NCI-H460 (cell line): ENCODE results near the gene USP17L10. TPM values are rescaled to one million over a fixed set of nuclear protein-coding genes. Genes with fewer than 3 reads are reported as not detected.
"Not testable (repeated sequence)": the region's sequence is repeated elsewhere in the genome, so short reads cannot be mapped to it uniquely, and the experiment has no call there.

Experiments used
- DNase-seq: peaks from one replicate; pipeline ENCODE4 v3.0.0-alpha.2; 2016; ENCODE audit warnings: low read depth; ENCODE audit errors: extremely low read depth
- polyA plus RNA-seq: library from polyadenylated mRNA; depleted of rRNA; stranded (reverse); fragments of >200 nt; gene quantifications from 2 replicates; pipeline ENCODE4 v1.2.3, GENCODE V29; 2014; cell fraction: nucleus; rRNA removed
- total RNA-seq: library from RNA; depleted of rRNA; stranded (reverse); fragments of >200 nt; shearing (Covaris generic); gene quantifications from 2 replicates; pipeline ENCODE4 v1.2.3, GENCODE V29; 2014; rRNA removed

USP17L10 gene
- not detected in 2 replicates for total RNA-seq
- not detected in 2 replicates for polyA plus RNA-seq

GRCh38 chr4:9210357-9210756 lies at the start of gene USP17L10:
Gene USP17L10, plus strand, starts transcription at chr4:9210657. Its CDS starts 0 bp downstream, at chr4:9210657.
- not testable (repeated sequence) for DNase-seq

DNA sequence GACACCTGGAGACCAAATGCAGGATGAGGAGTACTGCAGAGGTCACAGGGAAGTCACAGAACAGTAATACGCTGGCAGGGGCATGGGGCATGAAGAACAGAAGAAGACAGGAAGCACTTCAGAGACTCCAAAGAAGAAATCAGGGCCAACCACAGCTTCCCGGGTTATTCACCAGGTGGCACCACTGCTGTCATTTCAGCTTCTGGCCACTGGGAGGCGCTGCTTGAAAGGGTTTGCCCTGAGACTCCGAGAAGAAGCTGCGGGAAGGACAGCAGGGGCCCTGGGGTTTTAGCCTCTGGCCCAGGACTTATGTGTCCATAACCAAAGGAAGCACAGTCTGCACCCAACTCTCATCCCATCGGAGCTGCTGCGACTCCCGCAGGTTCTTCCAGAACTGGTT lies 44.5 kb upstream of the USP17L10 start:
- DNase-seq, result not testable (repeated sequence)

DNA sequence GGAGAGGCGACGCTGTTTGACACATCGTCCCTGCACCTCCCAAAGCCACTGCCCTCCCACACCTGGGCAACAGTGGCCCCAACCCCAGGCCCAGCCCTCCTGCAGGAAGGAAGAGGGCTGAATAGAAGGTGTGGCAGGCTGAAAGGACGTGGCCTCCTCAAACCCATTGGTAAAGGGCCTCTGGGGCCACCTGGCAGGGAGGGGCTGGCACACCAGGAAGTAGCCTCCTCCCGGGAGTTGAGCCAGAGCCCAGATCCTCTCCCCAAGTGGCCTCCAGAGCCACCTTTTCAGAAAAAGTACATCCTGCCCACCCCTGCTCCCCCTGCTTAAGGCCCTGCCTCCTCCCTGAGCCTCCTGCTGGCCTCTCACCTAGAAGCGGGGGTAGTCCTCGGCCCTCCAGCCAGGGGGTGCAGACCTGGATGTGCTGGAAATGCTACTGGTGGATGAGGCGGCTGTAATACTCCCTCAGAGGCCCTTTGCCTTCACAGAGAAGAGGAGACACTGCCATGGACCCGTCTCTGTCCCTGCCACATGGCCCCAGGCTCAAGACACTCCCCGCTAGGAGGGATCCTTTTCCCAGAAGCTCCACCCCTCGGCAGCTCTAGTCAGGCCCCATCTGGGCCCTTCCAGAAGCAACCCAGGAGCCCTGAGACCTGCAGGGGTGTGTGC lies 40.5 kb upstream of the USP17L10 start, which contains the start of gene FAM90A26:
Gene FAM90A26, plus strand, starts transcription at position 619 of the 669 bp plus-strand sequence. CDS start 2,764 bp downstream, outside the sequence.
- DNase-seq, result not testable (repeated sequence)

- DNase-seq, result not testable (repeated sequence)
Measured at GRCh38 chr4:9214701-9215100, 4.2 kb downstream of the USP17L10 start.

DNA sequence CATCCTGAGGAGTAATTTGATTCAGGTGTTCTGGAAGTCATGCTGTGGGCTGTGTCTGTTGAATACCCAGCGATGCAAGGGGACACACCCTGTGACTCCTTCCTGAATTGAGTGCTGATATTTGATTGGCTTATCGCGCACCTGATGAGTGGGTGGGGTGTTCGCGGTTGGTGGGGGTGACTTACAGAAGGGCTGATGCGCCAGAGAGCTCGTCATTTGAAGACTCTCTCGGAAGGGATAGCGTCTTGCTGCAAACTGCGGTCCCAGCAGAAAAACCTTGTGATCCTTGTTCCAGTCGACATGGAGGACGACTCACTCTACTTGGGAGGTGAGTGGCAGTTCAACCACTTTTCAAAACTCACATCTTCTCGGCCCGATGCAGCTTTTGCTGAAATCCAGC lies 4.6 kb downstream of the USP17L10 start, which contains the start of gene USP17L11:
Gene USP17L11, plus strand, starts transcription at position 301 of the 400 bp plus-strand sequence. Its CDS starts 0 bp downstream, at position 301.
- DNase-seq, result not testable (repeated sequence)

GRCh38 chr4:9219852-9220251 lies 9.4 kb downstream of the USP17L10 start, which contains the start of gene USP17L12:
Gene USP17L12, plus strand, starts transcription at chr4:9220152. Its CDS starts 0 bp downstream, at chr4:9220152.
- DNase-seq, result not testable (repeated sequence)

DNA sequence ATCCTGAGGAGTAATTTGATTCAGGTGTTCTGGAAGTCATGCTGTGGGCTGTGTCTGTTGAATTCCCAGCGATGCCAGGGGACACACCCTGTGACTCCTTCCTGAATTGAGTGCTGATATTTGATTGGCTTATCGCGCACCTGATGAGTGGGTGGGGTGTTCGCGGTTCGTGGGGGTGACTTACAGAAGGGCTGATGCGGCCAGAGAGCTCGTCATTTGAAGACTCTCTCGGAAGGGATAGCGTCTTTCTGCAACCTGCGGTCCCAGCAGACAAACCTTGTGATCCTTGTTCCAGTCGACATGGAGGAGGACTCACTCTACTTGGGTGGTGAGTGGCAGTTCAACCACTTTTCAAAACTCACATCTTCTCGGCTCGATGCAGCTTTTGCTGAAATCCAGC lies 14.1 kb downstream of the USP17L10 start, which contains the start of gene USP17L13:
Gene USP17L13, plus strand, starts transcription at position 301 of the 400 bp plus-strand sequence. Its CDS starts 0 bp downstream, at position 301.
- DNase-seq, result not testable (repeated sequence)

DNA sequence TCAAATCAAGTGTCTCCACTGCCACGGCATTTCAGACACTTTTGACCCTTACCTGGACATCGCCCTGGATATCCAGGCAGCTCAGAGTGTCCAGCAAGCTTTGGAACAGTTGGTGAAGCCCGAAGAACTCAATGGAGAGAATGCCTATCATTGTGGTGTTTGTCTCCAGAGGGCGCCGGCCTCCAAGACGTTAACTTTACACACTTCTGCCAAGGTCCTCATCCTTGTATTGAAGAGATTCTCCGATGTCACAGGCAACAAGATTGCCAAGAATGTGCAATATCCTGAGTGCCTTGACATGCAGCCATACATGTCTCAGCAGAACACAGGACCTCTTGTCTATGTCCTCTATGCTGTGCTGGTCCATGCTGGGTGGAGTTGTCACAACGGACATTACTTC lies 19.8 kb downstream of the USP17L10 start:
- not testable (repeated sequence) for DNase-seq

DNA sequence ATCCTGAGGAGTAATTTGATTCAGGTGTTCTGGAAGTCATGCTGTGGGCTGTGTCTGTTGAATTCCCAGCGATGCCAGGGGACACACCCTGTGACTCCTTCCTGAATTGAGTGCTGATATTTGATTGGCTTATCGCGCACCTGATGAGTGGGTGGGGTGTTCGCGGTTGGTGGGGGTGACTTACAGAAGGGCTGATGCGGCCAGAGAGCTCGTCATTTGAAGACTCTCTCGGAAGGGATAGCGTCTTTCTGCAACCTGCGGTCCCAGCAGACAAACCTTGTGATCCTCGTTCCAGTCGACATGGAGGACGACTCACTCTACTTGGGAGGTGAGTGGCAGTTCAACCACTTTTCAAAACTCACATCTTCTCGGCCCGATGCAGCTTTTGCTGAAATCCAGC lies 23.6 kb downstream of the USP17L10 start, which contains the start of gene USP17L15:
Gene USP17L15, plus strand, starts transcription at position 301 of the 400 bp plus-strand sequence. Its CDS starts 0 bp downstream, at position 301.
- not testable (repeated sequence) for DNase-seq

GRCh38 chr4:9238461-9238860 lies 28.0 kb downstream of the USP17L10 start:
- DNase-seq, result not testable (repeated sequence)

DNA sequence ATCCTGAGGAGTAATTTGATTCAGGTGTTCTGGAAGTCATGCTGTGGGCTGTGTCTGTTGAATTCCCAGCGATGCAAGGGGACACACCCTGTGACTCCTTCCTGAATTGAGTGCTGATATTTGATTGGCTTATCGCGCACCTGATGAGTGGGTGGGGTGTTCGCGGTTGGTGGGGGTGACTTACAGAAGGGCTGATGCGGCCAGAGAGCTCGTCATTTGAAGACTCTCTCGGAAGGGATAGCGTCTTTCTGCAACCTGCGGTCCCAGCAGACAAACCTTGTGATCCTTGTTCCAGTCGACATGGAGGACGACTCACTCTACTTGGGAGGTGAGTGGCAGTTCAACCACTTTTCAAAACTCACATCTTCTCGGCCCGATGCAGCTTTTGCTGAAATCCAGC lies 33.1 kb downstream of the USP17L10 start, which contains the start of gene USP17L17:
Gene USP17L17, plus strand, starts transcription at position 301 of the 400 bp plus-strand sequence. Its CDS starts 0 bp downstream, at position 301.
- DNase-seq, result not testable (repeated sequence)

- not testable (repeated sequence) for DNase-seq
Measured at GRCh38 chr4:9247953-9248680, 37.7 kb downstream of the USP17L10 start, which contains the start of gene USP17L18. Gene USP17L18, plus strand, starts transcription at chr4:9248630. Its CDS starts 0 bp downstream, at chr4:9248630.

- DNase-seq, result not testable (repeated sequence)
Measured at GRCh38 chr4:9253078-9253477, 42.6 kb downstream of the USP17L10 start, which contains the start of gene USP17L19. Gene USP17L19, plus strand, starts transcription at chr4:9253378. Its CDS starts 0 bp downstream, at chr4:9253378.

DNA sequence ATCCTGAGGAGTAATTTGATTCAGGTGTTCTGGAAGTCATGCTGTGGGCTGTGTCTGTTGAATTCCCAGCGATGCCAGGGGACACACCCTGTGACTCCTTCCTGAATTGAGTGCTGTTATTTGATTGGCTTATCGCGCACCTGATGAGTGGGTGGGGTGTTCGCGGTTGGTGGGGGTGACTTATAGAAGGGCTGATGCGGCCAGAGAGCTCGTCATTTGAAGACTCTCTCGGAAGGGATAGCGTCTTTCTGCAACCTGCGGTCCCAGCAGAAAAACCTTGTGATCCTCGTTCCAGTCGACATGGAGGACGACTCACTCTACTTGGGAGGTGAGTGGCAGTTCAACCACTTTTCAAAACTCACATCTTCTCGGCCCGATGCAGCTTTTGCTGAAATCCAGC lies 47.4 kb downstream of the USP17L10 start, which contains the start of gene USP17L20:
Gene USP17L20, plus strand, starts transcription at position 301 of the 400 bp plus-strand sequence. Its CDS starts 0 bp downstream, at position 301.
- DNase-seq, result not testable (repeated sequence)

Other genes with a start within 250 kb of the USP17L10 start
- not detected in 2 replicates for gene FAM90A26, start 40.2 kb upstream of the USP17L10 start, total RNA-seq
- gene USP17L11, start 4.7 kb downstream of the USP17L10 start, total RNA-seq, result not detected in 2 replicates
- not detected in 2 replicates for gene USP17L12, start 9.5 kb downstream of the USP17L10 start, total RNA-seq
- not detected in 2 replicates for gene USP17L13, start 14.2 kb downstream of the USP17L10 start, total RNA-seq
- gene USP17L15, start 23.7 kb downstream of the USP17L10 start, total RNA-seq, result 0.05 TPM in 1 of 2 replicates, not detected in the other
- gene USP17L17, start 33.2 kb downstream of the USP17L10 start, total RNA-seq, result not detected in 2 replicates
- not detected in 2 replicates for gene USP17L18, start 38.0 kb downstream of the USP17L10 start, total RNA-seq
- not detected in 2 replicates for gene USP17L19, start 42.7 kb downstream of the USP17L10 start, total RNA-seq
- gene USP17L20, start 47.5 kb downstream of the USP17L10 start, total RNA-seq, result not detected in 2 replicates
- not detected in 2 replicates for gene USP17L21, start 52.2 kb downstream of the USP17L10 start, total RNA-seq
- not detected in 2 replicates for gene USP17L22, start 57.0 kb downstream of the USP17L10 start, total RNA-seq
- gene USP17L24, start 114.5 kb downstream of the USP17L10 start, total RNA-seq, result not detected in 2 replicates
- gene USP17L25, start 119.3 kb downstream of the USP17L10 start, total RNA-seq, result not detected in 2 replicates
- gene USP17L26, start 124.0 kb downstream of the USP17L10 start, total RNA-seq, result not detected in 2 replicates
- gene USP17L5, start 128.7 kb downstream of the USP17L10 start, total RNA-seq, result not detected in 2 replicates
- not detected in 2 replicates for gene USP17L27, start 133.5 kb downstream of the USP17L10 start, total RNA-seq
- not detected in 2 replicates for gene USP17L28, start 138.2 kb downstream of the USP17L10 start, total RNA-seq
- gene USP17L29, start 143.0 kb downstream of the USP17L10 start, total RNA-seq, result not detected in 2 replicates
- gene USP17L30, start 152.5 kb downstream of the USP17L10 start, total RNA-seq, result not detected in 2 replicates
- not detected in 2 replicates for gene DEFB131A, start 233.8 kb downstream of the USP17L10 start, total RNA-seq